Midbrain (tissue), 1 donor: ENCODE results near the gene PCDHAC1.

Experiments
- DNase-seq: peaks from one replicate; lab custom pipeline; 2025; lab: John Stamatoyannopoulos, UW

PCDHAC1 gene

GRCh38 chr5:140967226-140967893, 41.3 kb downstream of the PCDHAC1 start:
- no peak for DNase-seq

- DNase-seq, result no peak
These were observed 43.8 kb downstream of the PCDHAC1 start for GRCh38 chr5:140969880-140970279.

GRCh38 chr5:140973550-140973949, 47.5 kb downstream of the PCDHAC1 start:
- no peak for DNase-seq

GRCh38 chr5:140977003-140977402, 50.9 kb downstream of the PCDHAC1 start:
- no peak for DNase-seq

- no peak for DNase-seq
These were observed 52.2 kb downstream of the PCDHAC1 start for GRCh38 chr5:140978260-140978659.

- DNase-seq, result no peak
These were observed 52.9 kb downstream of the PCDHAC1 start for GRCh38 chr5:140978983-140979382.
